NCI-H2196 treated with DMSO at 0.1 percent for 48 hours (cell line): ENCODE data around the gene FAM169A.
"Not testable (repeated sequence)": the region's sequence is repeated elsewhere in the genome, so short reads cannot be mapped to it uniquely, and the experiment has no call there.

Experiments used
- DNase-seq: peaks from one replicate; lab custom pipeline; 2025; ENCODE audit not compliant: unreplicated experiment; lab: John Stamatoyannopoulos, UW

Gene FAM169A

GRCh38 chr5:74865804-74866595 is at the start of gene FAM169A:
Gene FAM169A (minus strand): TSS chr5:74866387. CDS start chr5:74841676, 24,711 bp downstream.
- DNase-seq, result peak; percentile 2

- no peak for DNase-seq
Observed at GRCh38 chr5:74915488-74915887, 49.3 kb upstream of the FAM169A start.

GRCh38 chr5:74911421-74911820 is 45.2 kb upstream of the FAM169A start:
- not testable (repeated sequence) for DNase-seq

GRCh38 chr5:74909888-74910287 is 43.7 kb upstream of the FAM169A start:
- not testable (repeated sequence) for DNase-seq

- DNase-seq, result not testable (repeated sequence)
Observed at GRCh38 chr5:74908237-74908636, 42.0 kb upstream of the FAM169A start.

- not testable (repeated sequence) for DNase-seq
Observed at GRCh38 chr5:74904713-74905112, 38.5 kb upstream of the FAM169A start.

- no peak for DNase-seq
Observed at GRCh38 chr5:74903165-74903787, 37.1 kb upstream of the FAM169A start.

- no peak for DNase-seq
Observed at GRCh38 chr5:74897049-74897448, 30.9 kb upstream of the FAM169A start.

- DNase-seq, result no peak
Observed at GRCh38 chr5:74895906-74896305, 29.7 kb upstream of the FAM169A start.

- no peak for DNase-seq
Observed at GRCh38 chr5:74894351-74894750, 28.2 kb upstream of the FAM169A start.

- DNase-seq, result no peak
Observed at GRCh38 chr5:74892921-74893320, 26.7 kb upstream of the FAM169A start.

- no peak for DNase-seq
Observed at GRCh38 chr5:74889523-74890105, 23.4 kb upstream of the FAM169A start.

- no peak for DNase-seq
Observed at GRCh38 chr5:74888117-74888516, 21.9 kb upstream of the FAM169A start.

GRCh38 chr5:74885170-74885569 is 19.0 kb upstream of the FAM169A start:
- DNase-seq, result no peak

- not testable (repeated sequence) for DNase-seq
Observed at GRCh38 chr5:74882379-74883134, 16.4 kb upstream of the FAM169A start.

- DNase-seq, result no peak
Observed at GRCh38 chr5:74877624-74878304, 11.6 kb upstream of the FAM169A start.

GRCh38 chr5:74875994-74876791 is 10.0 kb upstream of the FAM169A start:
- DNase-seq, result no peak

GRCh38 chr5:74873525-74874249 is 7.5 kb upstream of the FAM169A start:
- no peak for DNase-seq

- no peak for DNase-seq
Observed at GRCh38 chr5:74870299-74871067, 4.3 kb upstream of the FAM169A start.
